Measurements from ENCODE around the gene ID2. TPM values are rescaled to one million over a fixed set of nuclear protein-coding genes. Genes with fewer than 3 reads are reported as not detected.

Gene ID2
- total RNA-seq, 1 donor from 2014 or later = 25.5 TPM

DNA sequence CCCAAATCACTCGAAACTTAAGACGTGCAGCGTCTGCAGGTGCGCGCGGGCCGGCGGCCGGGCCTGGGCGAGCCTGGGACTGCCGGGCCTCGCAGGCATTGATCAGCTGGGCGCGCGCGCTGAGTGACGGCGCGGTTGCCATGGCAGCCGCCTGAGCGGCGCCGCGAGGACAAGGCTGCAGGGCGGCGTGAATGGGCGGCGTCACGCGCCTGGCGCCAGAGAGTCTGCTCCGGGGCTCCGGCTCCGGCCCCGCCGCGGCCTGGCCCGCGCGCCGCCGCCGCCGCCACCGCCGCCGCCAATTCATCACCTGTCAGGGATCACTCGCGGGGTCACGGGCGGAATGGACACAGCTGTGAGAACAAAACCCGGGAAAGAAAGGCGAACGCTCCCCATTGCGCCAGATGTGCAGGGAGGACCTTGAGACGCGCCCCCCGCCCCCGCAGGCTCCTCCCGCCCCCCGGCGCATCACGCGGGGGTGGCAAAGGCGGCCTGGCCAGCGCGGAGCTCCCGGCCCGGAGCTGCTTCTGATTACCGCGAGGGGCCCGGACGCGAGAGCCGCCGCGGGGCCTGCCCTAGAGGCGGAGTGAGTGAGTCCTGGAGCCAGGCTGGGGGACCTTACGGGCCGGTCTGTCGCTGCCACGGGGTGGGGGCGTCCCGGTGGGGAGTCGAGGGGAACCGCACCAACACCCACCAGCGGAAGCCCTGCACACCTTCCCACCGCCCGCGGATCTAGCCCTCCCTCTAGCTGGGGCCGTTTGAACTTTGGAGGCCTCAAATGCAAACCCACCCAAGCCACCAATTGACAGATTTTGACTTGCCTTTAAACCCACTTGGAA is 2.9 kb upstream of the ID2 start:
- intact Hi-C loops (cut with DNase I) = no loop called here
- peak; percentile 97 for DNase-seq

DNA sequence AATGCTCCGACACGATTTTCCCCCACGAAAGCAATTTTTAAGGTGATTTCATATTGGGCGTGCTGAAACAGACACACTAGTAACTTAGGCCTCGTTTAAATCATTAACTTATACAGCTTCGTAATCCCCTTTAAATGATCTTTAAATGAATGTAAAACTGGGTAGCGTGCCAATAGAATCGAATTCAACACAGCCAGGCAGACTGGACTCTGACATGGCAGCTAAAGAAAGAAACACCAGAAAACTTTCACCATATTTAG is 2.4 kb upstream of the ID2 start:
- ATAC-seq (ENCODE audit: poor library complexity) = no peak
- intact Hi-C loops (cut with DNase I) = no loop called here
- no peak for DNase-seq

More for the DNA sequence above, 2.9 kb upstream of the ID2 start:
- ATAC-seq (ENCODE audit: poor library complexity) = peak; percentile 75

DNA sequence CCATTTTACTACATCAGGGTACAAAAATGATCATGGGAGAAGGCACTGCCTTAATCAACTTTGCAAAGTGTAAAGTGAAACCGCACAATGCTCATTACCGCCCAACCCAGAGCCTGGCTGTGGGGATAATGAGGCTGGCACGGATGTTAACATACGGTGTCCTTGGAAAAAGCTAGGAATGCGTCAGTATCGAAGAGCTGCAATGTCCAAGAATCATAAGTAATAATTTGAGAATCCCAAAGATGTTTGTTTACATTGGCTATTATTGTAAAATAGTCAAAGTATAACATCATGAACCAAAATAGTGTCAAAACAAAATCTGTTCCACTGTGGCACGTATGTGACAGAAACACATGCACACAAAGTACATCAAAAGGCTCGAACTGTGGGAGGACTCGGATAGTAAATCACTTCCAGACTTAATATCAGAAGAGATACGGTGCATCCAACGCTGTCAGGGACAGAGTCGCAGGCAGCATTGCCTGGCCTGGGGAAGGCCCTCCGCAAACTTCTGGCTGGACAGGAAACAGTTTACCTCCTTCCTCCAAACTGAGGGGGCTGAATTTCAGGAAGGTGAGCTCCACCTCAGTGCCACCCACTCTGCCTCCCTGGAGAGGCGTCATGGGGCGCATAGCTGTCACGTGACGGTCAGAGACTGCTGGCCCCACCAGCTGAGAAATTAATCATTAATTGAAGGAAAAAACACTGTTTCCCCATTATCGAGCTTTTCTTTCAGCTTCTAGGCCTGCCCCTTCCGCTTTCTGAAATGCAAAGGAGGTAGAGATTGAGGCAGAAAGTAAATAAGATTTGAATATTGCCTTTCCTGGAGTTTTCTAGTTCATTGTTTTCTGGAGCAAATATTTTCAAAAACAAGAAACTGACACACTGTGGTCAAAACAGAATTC is 1.8 kb upstream of the ID2 start:
- intact Hi-C loops (cut with DNase I) = loop anchor here (10.0 kb wide), 4 partner anchors 205 to 1475 kb away; no protein-coding TSS in a partner anchor
- DNase-seq (peak; percentile 59), ATAC-seq (ENCODE audit: poor library complexity) (no peak)

DNA sequence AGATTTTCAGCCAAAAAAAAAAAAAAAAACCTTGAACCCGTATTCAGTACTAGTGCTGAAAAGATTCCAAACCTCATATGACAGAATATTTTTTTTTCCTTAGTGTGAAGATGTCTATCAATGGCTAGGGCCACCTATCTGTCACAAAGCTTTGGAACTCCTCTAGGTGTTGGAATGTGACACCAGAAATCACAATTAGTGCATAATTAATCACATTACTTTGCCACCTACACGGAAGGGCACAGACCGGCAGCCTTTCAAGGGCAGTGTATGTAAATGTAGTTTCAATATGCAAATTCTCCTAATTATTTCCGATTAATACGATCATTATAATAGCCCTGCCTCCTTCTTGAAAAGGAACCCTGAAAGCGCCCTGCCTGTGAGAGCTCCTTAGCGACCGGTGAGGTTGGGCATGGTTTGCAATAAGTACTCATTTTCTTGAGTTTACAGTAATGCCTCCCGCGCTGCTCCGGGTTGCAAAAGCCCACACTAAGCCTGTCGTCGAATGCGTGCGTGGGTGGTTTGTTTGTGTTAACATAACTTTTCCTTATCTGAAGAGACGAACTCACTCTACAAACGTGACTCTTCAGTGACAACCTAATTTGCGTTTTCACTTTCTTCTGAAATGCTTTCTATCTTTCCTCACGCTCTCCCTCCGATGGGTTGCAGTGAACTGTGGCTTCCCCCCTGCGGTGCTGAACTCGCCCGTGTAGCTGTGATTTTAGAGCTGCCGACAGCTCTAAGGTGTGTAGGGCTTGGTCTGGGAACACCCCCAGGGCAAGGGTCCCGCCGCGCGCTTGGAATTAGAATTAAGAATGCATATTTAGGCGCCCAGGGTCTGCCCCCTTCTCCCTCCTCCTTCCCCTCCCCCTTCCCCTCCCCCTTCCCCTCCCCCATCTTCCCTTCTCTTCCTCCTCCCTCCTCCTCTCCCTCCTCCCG is 765 bp upstream of the ID2 start:
- DNase-seq (peak; percentile 77), ATAC-seq (ENCODE audit: poor library complexity) (no peak)
- intact Hi-C loops (cut with DNase I) = loop anchor here (10.0 kb wide), 4 partner anchors 206 to 1476 kb away; no protein-coding TSS in a partner anchor

DNA sequence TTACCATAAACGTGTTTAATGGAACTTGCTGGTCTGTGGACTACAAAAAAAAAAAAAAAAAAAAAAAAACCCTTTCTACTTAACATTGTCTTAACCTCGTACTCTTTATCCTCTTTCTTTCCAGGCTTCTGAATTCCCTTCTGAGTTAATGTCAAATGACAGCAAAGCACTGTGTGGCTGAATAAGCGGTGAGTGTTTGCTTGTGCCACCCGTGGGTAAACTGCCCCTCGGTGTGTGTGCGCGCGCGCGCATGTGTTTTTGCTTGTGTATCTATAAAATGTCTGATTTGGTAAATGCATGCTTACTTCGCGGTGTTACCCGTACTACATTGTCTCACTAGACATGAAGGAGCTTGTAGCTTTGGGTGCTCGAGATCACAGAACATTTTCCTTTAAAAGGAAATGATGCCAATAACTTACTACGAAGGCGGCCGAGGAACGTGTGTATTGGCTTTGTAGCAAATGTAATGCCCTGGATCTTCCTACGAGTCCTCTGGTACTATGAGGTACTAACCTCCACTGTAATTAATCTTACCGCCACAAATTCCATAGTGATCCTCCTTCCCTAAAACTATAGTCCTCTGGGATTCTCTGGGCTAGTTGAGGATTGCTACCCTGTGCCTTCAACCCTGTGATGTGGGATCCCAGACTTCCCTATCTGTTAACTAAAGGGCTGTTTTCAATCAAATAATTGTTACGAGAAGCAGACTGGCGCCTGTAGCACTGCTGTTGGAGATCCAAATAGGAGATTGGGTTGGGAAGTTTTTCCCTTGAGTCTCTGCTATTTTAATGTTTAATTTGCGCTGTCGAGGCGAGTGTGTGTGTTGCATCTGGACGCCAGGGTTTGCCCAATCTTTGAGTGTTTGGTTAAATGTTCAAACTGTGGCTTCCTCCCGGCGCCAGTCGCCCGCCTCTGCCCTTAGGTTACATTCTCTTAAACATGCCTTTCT is 1.1 kb downstream of the ID2 start:
- ATAC-seq (ENCODE audit: poor library complexity) (no peak), DNase-seq (peak; percentile 67)
- intact Hi-C loops (cut with DNase I) = loop anchor here (10.0 kb wide), 4 partner anchors 208 to 1478 kb away; no protein-coding TSS in a partner anchor

DNA sequence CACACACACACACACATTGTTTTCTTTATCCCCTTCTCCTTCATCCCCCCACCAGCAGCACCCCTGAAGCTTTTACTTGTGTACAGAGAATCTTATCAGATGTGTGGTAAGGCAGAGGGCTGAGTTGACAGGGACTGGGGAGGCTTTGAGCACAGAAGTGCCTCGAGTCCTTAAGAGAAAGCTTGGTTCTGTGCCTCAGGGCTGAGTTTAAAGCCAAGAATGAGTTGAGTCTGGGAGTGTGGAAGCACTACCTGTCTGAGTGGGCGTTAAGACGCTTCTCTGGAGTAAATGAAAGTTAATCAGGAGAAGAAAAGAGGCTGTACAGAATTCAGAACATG is 2.7 kb downstream of the ID2 start:
- ATAC-seq (ENCODE audit: poor library complexity) (no peak), DNase-seq (no peak)
- intact Hi-C loops (cut with DNase I) = loop anchor here (2.0 to 10.0 kb wide), 5 partner anchors 210 to 1480 kb away; no protein-coding TSS in a partner anchor

DNA sequence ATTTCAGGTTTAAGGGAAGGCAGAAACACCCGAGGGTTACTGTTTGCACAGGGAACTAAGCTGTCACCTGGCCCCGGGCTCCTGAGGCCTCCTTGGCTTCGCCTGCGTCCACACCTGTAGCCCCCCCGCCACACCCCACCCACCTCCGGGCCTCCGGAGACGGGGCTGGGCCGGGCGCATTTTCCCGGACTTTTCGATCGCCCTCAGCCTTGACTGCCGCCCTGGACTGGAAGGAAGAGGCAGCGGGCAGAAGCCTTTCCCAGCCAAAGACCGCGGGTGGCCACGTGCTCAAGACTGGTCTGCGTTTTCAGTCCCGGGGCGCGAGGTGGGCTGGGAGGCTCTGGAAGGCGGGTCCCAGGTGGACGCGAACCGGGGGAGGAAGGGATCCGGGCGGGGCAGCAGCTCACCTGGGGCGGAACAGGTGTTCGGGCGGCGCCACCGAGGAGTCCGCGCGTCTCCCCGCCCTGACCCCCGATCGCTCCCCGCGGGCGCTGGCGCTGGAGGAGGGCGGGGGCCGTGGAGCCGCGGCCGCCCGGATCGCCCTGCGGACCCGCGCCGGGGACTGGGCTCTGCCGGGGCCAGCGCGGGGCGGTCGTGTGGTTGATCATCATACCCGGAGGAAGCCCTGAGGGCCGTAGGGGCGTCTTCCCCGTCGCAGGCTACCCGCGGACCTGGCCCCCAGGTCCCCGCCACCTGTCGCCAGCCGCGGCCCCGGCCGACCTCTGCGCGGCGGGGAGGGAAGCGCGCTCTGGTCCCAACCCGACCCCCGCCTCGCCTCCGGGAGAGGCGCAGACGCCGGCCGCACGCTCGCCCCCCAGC is 3.2 kb downstream of the ID2 start:
- ATAC-seq (ENCODE audit: poor library complexity) = peak; percentile 0
- intact Hi-C loops (cut with DNase I) = loop anchor here (2.0 to 10.0 kb wide), 5 partner anchors 210 to 1480 kb away; no protein-coding TSS in a partner anchor

DNA sequence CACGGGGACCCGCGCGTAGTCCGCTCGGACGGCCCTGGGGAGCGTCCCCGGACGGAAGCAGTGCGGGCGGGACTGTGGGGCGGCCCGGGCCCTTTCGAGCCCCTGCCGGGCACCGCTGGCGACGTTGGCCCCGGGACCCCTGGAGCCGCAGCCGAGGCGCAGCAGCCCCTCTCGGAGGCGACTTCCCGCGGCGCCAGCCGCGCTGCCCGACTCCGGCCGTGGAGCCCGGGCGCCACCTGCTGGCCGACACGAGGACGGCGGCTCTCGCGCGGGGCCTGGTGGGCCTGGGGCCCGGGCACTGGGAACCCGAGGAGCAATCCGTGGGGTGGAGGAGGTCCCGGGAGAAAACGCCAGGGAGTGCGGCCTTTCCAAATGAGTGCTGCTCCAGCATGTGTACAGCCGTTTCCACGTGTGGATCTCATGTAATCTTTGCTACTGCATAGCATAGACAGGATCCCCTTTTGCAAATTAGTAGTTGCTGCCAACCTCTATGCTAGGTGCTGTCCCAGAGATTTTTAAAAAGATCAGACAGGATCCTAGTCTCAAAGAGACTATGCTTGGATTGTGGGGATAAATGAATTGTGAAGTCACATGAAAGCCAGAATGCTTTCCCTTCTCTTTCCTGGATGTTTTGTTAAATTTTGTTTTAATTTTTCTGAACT is 4.0 kb downstream of the ID2 start:
- intact Hi-C loops (cut with DNase I) = loop anchor here (2.0 to 10.0 kb wide), 5 partner anchors 211 to 1481 kb away; no protein-coding TSS in a partner anchor
- DNase-seq (peak; percentile 86), ATAC-seq (ENCODE audit: poor library complexity) (peak; percentile 54)

More for the DNA sequence above, 3.2 kb downstream of the ID2 start:
- peak; percentile 71 for DNase-seq

DNA sequence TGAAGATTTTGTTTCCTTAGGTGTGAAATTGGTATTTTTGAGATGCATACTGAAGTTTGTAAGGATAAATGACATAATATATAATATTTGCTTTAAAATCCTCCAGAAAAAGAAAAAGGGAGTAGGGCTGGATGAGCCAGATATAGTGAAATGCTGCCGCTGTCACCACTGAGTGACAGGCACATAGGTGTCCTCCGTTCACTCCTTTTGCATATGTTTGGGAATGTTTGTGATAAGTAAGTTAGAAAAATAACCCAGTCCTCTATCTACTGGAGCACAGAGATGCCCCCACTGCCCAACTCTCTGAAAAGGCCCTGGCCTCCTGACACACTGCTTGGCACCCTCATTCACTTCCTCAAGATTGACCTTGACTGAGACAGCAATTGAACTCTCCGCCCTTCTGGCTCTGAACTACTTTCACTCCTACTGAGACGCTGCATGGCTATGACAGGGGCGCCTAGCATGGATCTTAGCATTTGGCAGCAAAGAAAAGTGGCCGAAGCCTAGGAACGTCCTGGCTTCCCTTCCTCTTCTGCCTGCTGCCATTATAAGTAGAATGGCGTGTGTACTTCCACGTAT is 10.1 kb downstream of the ID2 start:
- ATAC-seq (ENCODE audit: poor library complexity) (no peak), DNase-seq (no peak)
- intact Hi-C loops (cut with DNase I) = no loop called here

DNA sequence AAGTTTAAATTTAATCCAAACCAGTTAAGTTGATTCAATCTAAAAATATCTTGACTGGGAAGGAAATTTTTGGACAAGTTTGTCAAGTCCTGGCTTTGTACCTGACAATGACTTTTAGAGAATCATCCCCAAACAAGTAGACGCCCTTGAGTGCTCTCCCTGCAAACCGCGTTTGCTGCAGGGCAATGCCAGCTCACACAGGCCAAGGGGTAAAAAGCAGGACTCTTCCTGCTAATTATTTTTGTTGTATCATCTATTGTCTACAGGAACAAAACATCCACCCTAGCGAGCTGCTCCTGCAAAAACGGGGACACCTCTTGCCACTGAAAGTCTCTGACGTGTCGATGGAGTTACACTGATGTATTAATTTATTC is 10.9 kb downstream of the ID2 start:
- DNase-seq = no peak
- ATAC-seq (ENCODE audit: poor library complexity) = no peak
- intact Hi-C loops (cut with DNase I) = no loop called here

DNA sequence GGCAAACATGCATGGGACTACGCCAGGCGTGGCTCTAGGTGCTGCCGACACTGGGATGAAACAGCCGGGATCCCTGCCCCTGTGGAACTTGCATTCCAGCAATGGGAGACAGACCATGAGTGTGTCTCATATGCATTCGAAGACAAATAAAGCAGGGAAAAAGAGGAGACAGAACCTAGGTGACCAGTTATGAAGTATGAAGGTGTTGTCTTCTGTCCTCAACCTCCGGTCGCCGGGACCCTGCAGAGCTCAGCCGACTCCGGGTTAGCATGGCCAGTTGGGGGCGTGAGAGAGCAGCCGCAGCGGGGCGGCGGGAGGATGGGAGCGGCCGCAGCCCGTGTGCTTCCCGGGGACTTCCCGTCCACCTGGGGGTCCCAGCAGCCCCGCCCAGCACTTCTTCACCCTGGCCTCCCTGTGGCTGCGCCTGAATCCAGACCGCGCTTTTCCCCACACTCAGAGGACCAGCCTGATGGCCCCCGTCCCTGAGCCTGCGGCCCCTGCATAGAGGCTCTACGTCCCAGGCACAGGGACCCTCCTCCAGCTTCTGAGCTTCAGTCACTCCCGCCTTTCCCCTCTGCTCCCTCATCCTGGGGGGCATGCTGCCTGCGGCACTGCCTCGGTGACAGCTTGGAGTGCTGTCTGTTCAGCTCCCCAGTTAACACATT is 11.4 kb downstream of the ID2 start:
- intact Hi-C loops (cut with DNase I) = no loop called here
- no peak for DNase-seq
- peak; percentile 86 for ATAC-seq (ENCODE audit: poor library complexity)

DNA sequence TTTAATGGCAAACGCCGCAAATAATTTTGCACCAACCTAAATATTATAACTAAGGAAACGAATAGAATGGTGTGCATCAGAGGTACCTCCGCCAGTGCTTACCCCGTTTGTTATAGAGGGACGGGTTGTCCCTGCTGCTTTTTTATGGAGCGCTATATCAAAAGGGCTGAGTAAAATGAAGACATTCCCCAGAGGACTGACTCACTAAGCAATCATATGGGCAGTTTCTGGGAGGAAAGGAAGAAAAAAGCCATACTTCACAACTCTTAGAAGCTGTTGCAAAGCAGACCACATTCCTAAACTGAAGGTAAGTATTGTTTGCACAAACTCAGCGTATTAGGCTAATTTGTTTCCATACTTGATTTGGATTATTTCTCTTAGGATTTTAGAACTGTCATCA is 12.9 kb downstream of the ID2 start:
- ATAC-seq (ENCODE audit: poor library complexity) (no peak), DNase-seq (no peak)
- intact Hi-C loops (cut with DNase I) = no loop called here

DNA sequence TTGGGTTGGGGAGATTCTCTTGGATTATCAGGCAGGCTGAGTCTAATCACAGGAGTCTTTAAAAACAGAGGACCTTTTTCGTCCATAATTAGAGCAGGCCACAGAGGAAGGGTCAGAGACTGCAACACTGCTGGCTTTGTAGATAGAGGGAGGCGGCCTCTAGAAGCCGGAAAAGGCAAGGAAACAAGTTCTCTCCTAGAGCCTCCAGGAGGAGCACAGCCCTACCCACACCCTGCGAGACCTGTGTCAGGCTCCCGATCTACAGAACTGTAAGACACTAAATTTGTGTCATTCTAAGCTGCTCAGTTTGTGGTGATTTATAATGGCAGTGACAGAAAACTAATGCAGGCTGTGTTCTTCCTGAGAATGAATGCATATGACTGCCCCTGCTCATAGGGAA is 15.3 kb downstream of the ID2 start:
- no peak for ATAC-seq (ENCODE audit: poor library complexity)
- DNase-seq = no peak
- intact Hi-C loops (cut with DNase I) = no loop called here

DNA sequence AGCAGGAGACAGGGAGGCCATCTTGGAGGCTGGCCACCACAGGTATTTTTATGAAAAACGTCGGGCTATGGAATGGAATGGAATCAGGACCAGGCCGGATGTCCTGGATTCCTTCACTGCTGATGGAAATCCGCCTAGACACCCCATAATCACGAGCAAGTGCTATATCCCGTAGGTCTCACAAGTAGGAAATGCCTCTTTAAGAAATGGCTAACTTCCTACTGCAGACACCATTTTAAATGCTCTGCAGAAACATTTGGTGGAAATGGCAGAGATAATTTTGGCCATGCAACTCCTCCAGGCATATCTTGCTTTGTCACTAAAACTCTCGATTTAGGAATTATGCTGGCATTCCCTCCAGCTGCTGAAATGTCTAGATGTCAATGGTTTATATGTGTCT is 18.0 kb downstream of the ID2 start:
- no peak for DNase-seq
- intact Hi-C loops (cut with DNase I) = no loop called here
- ATAC-seq (ENCODE audit: poor library complexity) = no peak

DNA sequence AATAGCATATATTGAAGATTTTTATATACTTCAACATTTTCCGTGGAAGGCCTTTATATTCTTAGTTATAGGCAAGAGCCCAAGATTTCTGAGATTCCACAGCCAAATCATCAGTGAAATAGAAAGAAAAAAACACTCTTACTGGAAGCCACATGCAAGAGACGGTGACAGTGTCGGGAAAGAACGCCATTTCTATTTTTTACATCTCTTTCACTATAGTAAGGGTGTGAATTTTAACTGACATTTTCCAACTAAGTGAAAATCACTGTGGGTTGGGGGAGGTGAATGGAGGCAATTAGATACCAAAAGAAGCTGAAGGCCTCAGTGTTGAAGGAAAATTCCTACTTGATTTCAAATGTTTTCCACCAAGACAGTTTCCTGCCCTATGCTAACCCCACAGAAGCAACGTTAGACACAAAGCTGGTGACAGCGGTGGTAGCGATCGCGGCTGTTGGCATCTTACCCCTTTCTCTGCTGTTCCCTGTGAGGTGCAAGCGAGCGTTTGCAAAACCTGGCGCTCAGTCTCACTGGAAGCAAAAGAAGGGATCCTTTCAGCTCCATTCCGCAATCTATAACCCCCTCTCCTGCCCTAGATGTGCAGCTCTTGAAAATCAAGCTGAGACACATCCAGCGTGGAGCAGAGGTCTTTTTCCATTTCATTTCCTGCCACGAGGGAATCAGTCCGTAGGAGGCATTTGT is 20.0 kb downstream of the ID2 start:
- DNase-seq (no peak), ATAC-seq (ENCODE audit: poor library complexity) (no peak)
- intact Hi-C loops (cut with DNase I) = no loop called here
